Lung (tissue), 16 donors: ENCODE results near the gene FAM43A. TPM values are rescaled to one million over a fixed set of nuclear protein-coding genes. Genes with fewer than 3 reads are reported as not detected.

Experiments
- ATAC-seq: fragments of 200-7000 bp; cut with Tn5 transposase; one replicate; pipeline ENCODE4 v1.9.1; 2020; ENCODE audit warnings: moderate number of reproducible peaks; ENCODE audit not compliant: insufficient read depth, low FRiP score
- DNase-seq, 3 donors: peaks; one replicate each; pipeline ENCODE4 v3.0.0-alpha.2; 2013 to 2017
- H3K27ac ChIP-seq, 2 donors: one replicate each; pipeline ENCODE4 v1.5.1; 2013; ENCODE audit warnings: mild to moderate bottlenecking in 2 of 2, moderate library complexity in 2 of 2, control low read depth in 1 of 2, inconsistent platforms in 1 of 2, low read depth in 1 of 2, low read length in 1 of 2
- H3K27me3 ChIP-seq, 3 donors: one replicate each; pipeline ENCODE4 v1.5.1; 2013; ENCODE audit warnings: low read length in 2 of 3; ENCODE audit not compliant: control insufficient read depth in 3 of 3, insufficient read depth in 3 of 3
- H3K36me3 ChIP-seq, 4 donors: one replicate each; pipeline ENCODE4 v1.5.1; 2013; ENCODE audit warnings: low read length in 4 of 4, mild to moderate bottlenecking in 1 of 4, moderate library complexity in 1 of 4; ENCODE audit not compliant: control insufficient read depth in 4 of 4, insufficient read depth in 4 of 4
- H3K4me1 ChIP-seq, 5 donors: one replicate each; pipeline ENCODE4 v1.5.1; 2013; ENCODE audit warnings: low read length in 5 of 5, mild to moderate bottlenecking in 2 of 5, moderate library complexity in 1 of 5; ENCODE audit not compliant: control insufficient read depth in 5 of 5, insufficient read depth in 5 of 5
- H3K4me3 ChIP-seq: one replicate; pipeline ENCODE4 v1.5.1; 2013; ENCODE audit warnings: mild to moderate bottlenecking, control low read depth, moderate library complexity
- H3K9ac ChIP-seq, 2 donors: one replicate each; pipeline ENCODE4 v1.5.1; 2013; ENCODE audit warnings: low read length in 2 of 2, control low read depth in 1 of 2; ENCODE audit not compliant: insufficient read depth in 1 of 2
- H3K9me3 ChIP-seq, 4 donors: one replicate each; pipeline ENCODE4 v1.5.1; 2013; ENCODE audit warnings: low read length in 3 of 4, mild to moderate bottlenecking in 1 of 4, moderate library complexity in 1 of 4; ENCODE audit not compliant: control insufficient read depth in 4 of 4, insufficient read depth in 3 of 4
- CTCF ChIP-seq: IDR thresholded peaks from 2 replicates; pipeline ENCODE4 v1.5.1; 2012; ENCODE audit warnings: mild to moderate bottlenecking; ENCODE audit errors: control extremely low read depth, extremely low read depth
- WGBS, 2 donors: extraction: QIAGEN DNeasy Blood & Tissue Kit; methylation state at CpG; one replicate each; pipeline ENCODE4 v1.1.7; 2013; 5-methylcytosine and 5-hydroxymethylcytosine counted together
- long read RNA-seq, 5 donors: transcript quantifications; one replicate each; lab custom pipeline, GENCODE V29; 2026
- polyA plus RNA-seq, 2 donors: library from polyadenylated mRNA; stranded (reverse); fragments of 200-250 nt; gene quantifications; one replicate each; pipeline ENCODE4 v1.2.1, GENCODE V29; 2013
- total RNA-seq, 2 donors: library from RNA; depleted of rRNA in 1 of 2; stranded (reverse); fragments of >200 nt in 1 of 2; gene quantifications; one replicate each; pipeline ENCODE4 v1.2.1, GENCODE V29; 2014 to 2021
- donor health status: control.
- donor health status: control.
- donor health status: Bipolar disorder and iron deficiency.
- donor health status: healthy.
- donor health status: DM: yes; HTN: yes; CAD: no.

FAM43A gene
- total RNA-seq: 10 to 100 TPM; 13.3 to 16.1 TPM
- 10 to 100 TPM in 1 of 2 donors, 1 to 10 TPM in 1; 8.4 to 16.4 TPM for polyA plus RNA-seq
- long read RNA-seq, donor 1, transcript FAM43A-201 (1 exons, 2,494 nt): major isoform, 34 of 34 reads
- long read RNA-seq, donor 1, partial matches to known transcripts: 0 of 34 reads
- long read RNA-seq, donor 1, other reads (novel, unspliced or antisense): 0 of 34 reads
- long read RNA-seq, donor 2, transcript FAM43A-201 (1 exons, 2,494 nt): major isoform, 20 of 20 reads
- long read RNA-seq, donor 2, partial matches to known transcripts: 0 of 20 reads
- long read RNA-seq, donor 2, other reads (novel, unspliced or antisense): 0 of 20 reads
- long read RNA-seq, donor 3, transcript FAM43A-201 (1 exons, 2,494 nt): major isoform, 10 of 10 reads
- long read RNA-seq, donor 3, partial matches to known transcripts: 0 of 10 reads
- long read RNA-seq, donor 3, other reads (novel, unspliced or antisense): 0 of 10 reads
- long read RNA-seq, donor 4, transcript FAM43A-201 (1 exons, 2,494 nt): major isoform, 15 of 15 reads
- long read RNA-seq, donor 4, partial matches to known transcripts: 0 of 15 reads
- long read RNA-seq, donor 4, other reads (novel, unspliced or antisense): 0 of 15 reads
- long read RNA-seq, donor 5, transcript FAM43A-201 (1 exons, 2,494 nt): major isoform, 27 of 27 reads
- long read RNA-seq, donor 5, partial matches to known transcripts: 0 of 27 reads
- long read RNA-seq, donor 5, other reads (novel, unspliced or antisense): 0 of 27 reads

GRCh38 chr3:194685718-194686413 is at the start of gene FAM43A:
TSS of gene FAM43A (plus strand) at chr3:194685883. CDS start at chr3:194686827, 944 bp downstream.
- H3K4me1 ChIP-seq: peaks cover 5 to 41% (median 15%) of the 10 kb centered on the region in 5 donors
- WGBS, 2 donors: 0 to 1% methylated on average over 66 to 70 of the region's 70 CpGs
- ATAC-seq (peak; percentile 80), DNase-seq (peak; percentile 96 to 97 (median 97))
- peaks cover 0 to 6% (median 0%) of the 10 kb centered on the region in 3 donors for H3K27me3 ChIP-seq
- H3K4me3 ChIP-seq: peak within 1 kb of the TSS; percentile 80
- no peak for TF ChIP-seq CTCF
- H3K9ac ChIP-seq: no peak within 1 kb of the TSS
- H3K9me3 ChIP-seq: no peaks in the 10 kb centered on the region
- H3K36me3 ChIP-seq: peaks cover 0 to 9% (median 2%) of the 10 kb centered on the region in 4 donors
- H3K27ac ChIP-seq: peak within 1 kb of the TSS; percentile 88 to 92

- no peak overlapping the region for H3K4me3 ChIP-seq
- H3K9me3 ChIP-seq: no peaks in the 10 kb centered on the region
- H3K36me3 ChIP-seq: peaks cover 7 to 12% (median 8%) of the 10 kb centered on the region in 4 donors
- H3K27me3 ChIP-seq: no peaks in the 10 kb centered on the region
- DNase-seq (no peak), ATAC-seq (no peak)
- WGBS, 2 donors: 56 to 66% methylated on average over 3 of the region's 3 CpGs
- no peak overlapping the region for H3K9ac ChIP-seq
- H3K27ac ChIP-seq: no peak overlapping the region
- H3K4me1 ChIP-seq: peaks cover 0 to 6% (median 0%) of the 10 kb centered on the region in 5 donors
- TF ChIP-seq CTCF: no peak
These were observed 48.6 kb upstream of the FAM43A start for GRCh38 chr3:194637066-194637465.

- no peak for TF ChIP-seq CTCF
- no peak overlapping the region for H3K9ac ChIP-seq
- H3K27ac ChIP-seq: no peak overlapping the region
- DNase-seq: no peak
- H3K9me3 ChIP-seq: no peaks in the 10 kb centered on the region
- no peak for ATAC-seq
- 94 to 96% methylated on average over 22 of the region's 22 CpGs for WGBS, 2 donors
- H3K4me3 ChIP-seq: no peak overlapping the region
- peaks cover 0 to 3% (median 0%) of the 10 kb centered on the region in 5 donors for H3K4me1 ChIP-seq
- H3K27me3 ChIP-seq: no peaks in the 10 kb centered on the region
- peaks cover 7 to 15% (median 8%) of the 10 kb centered on the region in 4 donors for H3K36me3 ChIP-seq
These were observed 47.9 kb upstream of the FAM43A start for GRCh38 chr3:194637541-194638400.
